Activated CD8-positive, alpha-beta memory T cell treated with anti-CD3 and anti-CD28 coated beads, Interleukin-2, amount 50 U/mL, for 4 hours (primary cell): Measurements from ENCODE around the gene PLAAT4.
A peak's percentile ranks its signal among the peaks of the same experiment; 100 is the strongest.

Experiments
- DNase-seq: peaks from one replicate; pipeline ENCODE4 v3.0.0-alpha.2; 2020

Gene PLAAT4

GRCh38 chr11:63536669-63537292 lies at the start of gene PLAAT4:
TSS of gene PLAAT4 (plus strand) at chr11:63536808. CDS start at chr11:63536869, 61 bp downstream.
- no peak for DNase-seq

GRCh38 chr11:63488789-63489188 lies 47.8 kb upstream of the PLAAT4 start:
- DNase-seq, result no peak

- no peak for DNase-seq
Measured at GRCh38 chr11:63489879-63490278, 46.7 kb upstream of the PLAAT4 start.

- DNase-seq, result peak; percentile 29
Measured at GRCh38 chr11:63490551-63491239, 45.9 kb upstream of the PLAAT4 start, which contains the start of gene PLAAT5. TSS of gene PLAAT5 (minus strand) at chr11:63491167. CDS start at chr11:63491034, 133 bp downstream.

- DNase-seq, result no peak
Measured at GRCh38 chr11:63491240-63491587, 45.4 kb upstream of the PLAAT4 start.

GRCh38 chr11:63491636-63492372 lies 44.8 kb upstream of the PLAAT4 start:
- no peak for DNase-seq

GRCh38 chr11:63492441-63492840 lies 44.2 kb upstream of the PLAAT4 start:
- DNase-seq, result no peak

GRCh38 chr11:63493127-63493526 lies 43.5 kb upstream of the PLAAT4 start:
- DNase-seq, result no peak

- no peak for DNase-seq
Measured at GRCh38 chr11:63494975-63495374, 41.6 kb upstream of the PLAAT4 start.

GRCh38 chr11:63499874-63500273 lies 36.7 kb upstream of the PLAAT4 start:
- no peak for DNase-seq

- no peak for DNase-seq
Measured at GRCh38 chr11:63501236-63501635, 35.4 kb upstream of the PLAAT4 start.

GRCh38 chr11:63502252-63502820 lies 34.3 kb upstream of the PLAAT4 start:
- no peak for DNase-seq

GRCh38 chr11:63503492-63503891 lies 33.1 kb upstream of the PLAAT4 start:
- no peak for DNase-seq

- DNase-seq, result no peak
Measured at GRCh38 chr11:63504054-63504453, 32.6 kb upstream of the PLAAT4 start.

GRCh38 chr11:63504933-63505586 lies 31.5 kb upstream of the PLAAT4 start:
- DNase-seq, result no peak

- DNase-seq, result no peak
Measured at GRCh38 chr11:63505857-63506528, 30.6 kb upstream of the PLAAT4 start, which contains the start of gene LGALS12. TSS of gene LGALS12 (plus strand) at chr11:63506084. CDS start at chr11:63506459, 375 bp downstream.

- DNase-seq, result no peak
Measured at GRCh38 chr11:63506876-63507275, 29.7 kb upstream of the PLAAT4 start.

GRCh38 chr11:63507511-63507910 lies 29.1 kb upstream of the PLAAT4 start:
- no peak for DNase-seq

- DNase-seq, result no peak
Measured at GRCh38 chr11:63508009-63508408, 28.6 kb upstream of the PLAAT4 start.

GRCh38 chr11:63508745-63509144 lies 27.9 kb upstream of the PLAAT4 start:
- DNase-seq, result no peak

- no peak for DNase-seq
Measured at GRCh38 chr11:63510360-63511047, 26.1 kb upstream of the PLAAT4 start.
